SK-N-SH treated with all-trans-retinoic acid at 6 μM for 48 hours (cell line): ENCODE results near the gene SIDT1.

ENCODE experiments used
- ATAC-seq: fragments of 200-7000 bp; cut with Tn5 transposase; 3 replicates; pipeline ENCODE4 v1.9.1; 2020; ENCODE audit warnings: mild to moderate bottlenecking, moderate library complexity
- ARNTL ChIP-seq: fragments of 450-650 bp; formaldehyde crosslinking; IDR thresholded peaks from 2 replicates; pipeline ENCODE4 v1.5.0; 2020; ENCODE audit warnings: low read depth, mild to moderate bottlenecking, moderate library complexity, borderline replicate concordance
- BACH2 ChIP-seq: fragments of 250-450 bp; sonication (Bioruptor Pico); IDR thresholded peaks from 2 replicates; pipeline ENCODE4 v1.9.0; 2021; ENCODE audit warnings: mild to moderate bottlenecking, borderline replicate concordance
- CREB5 ChIP-seq: fragments of 250-450 bp; sonication (Bioruptor Pico); IDR thresholded peaks from 2 replicates; pipeline ENCODE4 v1.5.1; 2020; ENCODE audit warnings: low read depth, mild to moderate bottlenecking, moderate library complexity
- CSDC2 ChIP-seq: fragments of 250-450 bp; sonication (Bioruptor Pico); IDR thresholded peaks from 2 replicates; pipeline ENCODE4 v1.5.0; 2020; ENCODE audit warnings: mild to moderate bottlenecking, moderate library complexity
- CSRNP3 ChIP-seq: fragments of 250-450 bp; sonication (Bioruptor Pico); IDR thresholded peaks from 2 replicates; pipeline ENCODE4 v1.5.1; 2021; ENCODE audit warnings: mild to moderate bottlenecking, moderate library complexity
- ESRRG ChIP-seq: fragments of 250-450 bp; sonication (Bioruptor Pico); IDR thresholded peaks from 2 replicates; pipeline ENCODE4 v1.6.1; 2021; ENCODE audit warnings: mild to moderate bottlenecking
- GLIS3 ChIP-seq: fragments of 250-450 bp; sonication (Bioruptor Pico); IDR thresholded peaks from 2 replicates; pipeline ENCODE4 v1.5.0; 2020; ENCODE audit warnings: mild to moderate bottlenecking, moderate library complexity
- OSR1 ChIP-seq: fragments of 250-450 bp; sonication (Bioruptor Pico); IDR thresholded peaks from 2 replicates; pipeline ENCODE4 v1.8.0; 2022; ENCODE audit warnings: moderate library complexity, mild to moderate bottlenecking, inconsistent platforms
- PATZ1 ChIP-seq: fragments of 250-450 bp; sonication (Bioruptor Pico); IDR thresholded peaks from 2 replicates; pipeline ENCODE4 v1.8.0; 2020; ENCODE audit warnings: mild to moderate bottlenecking, moderate library complexity, borderline replicate concordance
- PPARA ChIP-seq: fragments of 250-450 bp; sonication (Bioruptor Pico); IDR thresholded peaks from 2 replicates; pipeline ENCODE4 v1.5.0; 2020; ENCODE audit warnings: mild to moderate bottlenecking, borderline replicate concordance
- RARB ChIP-seq: fragments of 250-450 bp; sonication (Bioruptor Pico); IDR thresholded peaks from 2 replicates; pipeline ENCODE4 v1.8.0; 2021; ENCODE audit warnings: mild to moderate bottlenecking, moderate library complexity
- TOX ChIP-seq: fragments of 250-450 bp; sonication (Bioruptor Pico); IDR thresholded peaks from 2 replicates; pipeline ENCODE4 v1.8.0; 2021; ENCODE audit warnings: mild to moderate bottlenecking, moderate library complexity, borderline replicate concordance
- TSHZ2 ChIP-seq: fragments of 250-450 bp; sonication (Bioruptor Pico); IDR thresholded peaks from 2 replicates; pipeline ENCODE4 v1.5.0; 2020; ENCODE audit warnings: mild to moderate bottlenecking, moderate library complexity
- ZC3H10 ChIP-seq: fragments of 250-450 bp; sonication (Bioruptor Pico); IDR thresholded peaks from 2 replicates; pipeline ENCODE4 v1.5.1; 2021; ENCODE audit warnings: mild to moderate bottlenecking, moderate library complexity
- ZFP3 ChIP-seq: fragments of 250-450 bp; sonication (Bioruptor Pico); IDR thresholded peaks from 2 replicates; pipeline ENCODE4 v1.5.0; 2020; ENCODE audit warnings: mild to moderate bottlenecking, moderate library complexity
- ZFP30 ChIP-seq: fragments of 450-650 bp; formaldehyde crosslinking; IDR thresholded peaks from 2 replicates; pipeline ENCODE4 v1.5.0; 2022; ENCODE audit warnings: mild to moderate bottlenecking, moderate library complexity
- ZNF565 ChIP-seq: fragments of 450-650 bp; formaldehyde crosslinking; conservative IDR thresholded peaks from 2 replicates; pipeline ENCODE4 v1.5.0; 2020; ENCODE audit warnings: low read depth, mild to moderate bottlenecking, moderate library complexity
- ZNF70 ChIP-seq: fragments of 450-650 bp; formaldehyde crosslinking; IDR thresholded peaks from 2 replicates; pipeline ENCODE4 v1.5.0; 2020; ENCODE audit warnings: mild to moderate bottlenecking, moderate library complexity
- ZNF8 ChIP-seq: fragments of 450-650 bp; formaldehyde crosslinking; IDR thresholded peaks from 2 replicates; pipeline ENCODE4 v1.5.0; 2020; ENCODE audit warnings: mild to moderate bottlenecking, moderate library complexity

Gene SIDT1

GRCh38 chr3:113552851-113553250 is 20.5 kb downstream of the SIDT1 start:
- ATAC-seq, result no peak
- no peak for TF ChIP-seq TOX
- no peak for TF ChIP-seq PPARA (CRISPR knock-in tag)
- TF ChIP-seq GLIS3 (CRISPR knock-in tag), result no peak
- TF ChIP-seq ZC3H10 (CRISPR knock-in tag), result no peak
- no peak for TF ChIP-seq ZNF8 (CRISPR knock-in tag)
- no peak for TF ChIP-seq ARNTL (CRISPR knock-in tag)
- no peak for TF ChIP-seq BACH2 (CRISPR knock-in tag)
- TF ChIP-seq TSHZ2 (CRISPR knock-in tag), result no peak
- TF ChIP-seq ZFP30 (CRISPR knock-in tag), result no peak
- no peak for TF ChIP-seq RARB (CRISPR knock-in tag)
- TF ChIP-seq CSRNP3 (CRISPR knock-in tag), result no peak
- TF ChIP-seq CREB5 (CRISPR knock-in tag), result no peak
- no peak for TF ChIP-seq OSR1
- TF ChIP-seq CSDC2 (CRISPR knock-in tag), result no peak

- no peak for TF ChIP-seq RARB (CRISPR knock-in tag)
- no peak for TF ChIP-seq ZC3H10 (CRISPR knock-in tag)
- TF ChIP-seq ZNF565 (CRISPR knock-in tag), result no peak
- no peak for TF ChIP-seq ESRRG
- TF ChIP-seq TOX, result no peak
- no peak for TF ChIP-seq CREB5 (CRISPR knock-in tag)
- TF ChIP-seq PATZ1 (CRISPR knock-in tag), result no peak
- TF ChIP-seq BACH2 (CRISPR knock-in tag), result no peak
- TF ChIP-seq CSRNP3 (CRISPR knock-in tag), result no peak
- no peak for TF ChIP-seq ZFP3 (CRISPR knock-in tag)
- no peak for TF ChIP-seq OSR1
- no peak for TF ChIP-seq CSDC2 (CRISPR knock-in tag)
- no peak for ATAC-seq
Observed at GRCh38 chr3:113555138-113555537, 22.8 kb downstream of the SIDT1 start.

- ATAC-seq, result no peak
- TF ChIP-seq TOX (no peak), ZC3H10 (CRISPR knock-in tag) (no peak), CSRNP3 (CRISPR knock-in tag) (no peak), ARNTL (CRISPR knock-in tag) (no peak), PATZ1 (CRISPR knock-in tag) (no peak), PPARA (CRISPR knock-in tag) (no peak), OSR1 (no peak), ZNF70 (CRISPR knock-in tag) (no peak), RARB (CRISPR knock-in tag) (no peak)
Observed at GRCh38 chr3:113556316-113556945, 24.1 kb downstream of the SIDT1 start.
